ENCODE data around the gene THRB. TPM values are rescaled to one million over a fixed set of nuclear protein-coding genes. Genes with fewer than 3 reads are reported as not detected.

Gene THRB
- total RNA-seq, 2 donors from 2014 or later, result 1.2 TPM; not detected in 1

DNA sequence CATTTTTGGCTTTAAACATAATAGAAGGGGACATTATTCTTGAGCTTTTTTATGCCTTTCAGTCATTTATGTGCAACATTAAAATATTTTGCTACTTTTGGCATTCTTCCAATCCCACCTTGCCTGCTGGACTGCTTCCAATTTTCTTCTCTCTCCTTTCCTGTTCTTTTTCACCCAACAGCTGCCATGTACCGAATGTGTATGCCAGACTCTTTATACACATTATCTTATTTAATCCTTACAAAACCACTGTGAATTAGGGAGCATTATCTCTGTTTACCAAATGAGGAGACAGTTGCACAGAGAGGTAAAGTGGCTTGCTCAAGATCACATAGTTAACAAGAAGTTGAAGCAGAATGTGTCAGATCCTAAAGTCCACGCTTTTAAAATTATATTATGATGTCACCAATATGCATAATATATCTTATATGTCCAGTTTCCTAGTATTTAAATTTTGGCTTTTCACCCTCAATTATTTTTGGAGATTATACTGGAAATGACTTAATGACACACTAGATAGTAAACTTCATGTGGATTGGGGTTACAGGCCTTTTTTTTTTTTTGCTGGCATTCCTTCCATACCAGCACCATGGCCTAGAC lies 231.5 kb downstream of the THRB start:
- DNase-seq (no peak), ATAC-seq (no peak)
- peaks cover 29% of the 10 kb centered on the region for H3K27me3 Mint-ChIP-seq
- H3K36me3 Mint-ChIP-seq (ENCODE audit: low read depth), result no peaks in the 10 kb centered on the region
- no peak overlapping the region for H3K4me3 Mint-ChIP-seq
- H3K9me3 ChIP-seq (ENCODE audit: control insufficient read depth, low read length, poor library complexity, severe bottlenecking), result no peaks in the 10 kb centered on the region
- peaks cover 5% of the 10 kb centered on the region for H3K4me1 Mint-ChIP-seq
- H3K27ac Mint-ChIP-seq, result no peak overlapping the region

DNA sequence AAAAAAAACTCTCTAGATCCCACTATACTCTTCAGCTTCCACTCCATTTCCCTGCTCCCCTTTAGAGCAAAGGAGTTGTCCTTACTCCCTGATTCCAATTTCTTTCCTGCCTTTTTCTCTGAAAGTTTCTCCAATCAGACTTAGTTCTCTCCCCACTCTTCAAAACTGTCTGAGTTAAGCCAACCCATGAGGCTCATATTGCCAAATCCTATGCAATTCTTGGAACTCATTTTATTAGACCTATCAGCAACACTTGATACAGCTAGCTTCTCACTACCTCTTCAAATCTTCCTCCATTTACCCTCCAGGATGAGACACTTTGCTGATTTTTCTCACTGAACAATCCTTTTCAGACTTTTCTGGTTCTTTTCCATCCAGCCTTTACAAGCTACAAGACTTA lies 233.1 kb downstream of the THRB start:
- ATAC-seq (no peak), DNase-seq (no peak)
- H3K9me3 ChIP-seq (ENCODE audit: control insufficient read depth, low read length, poor library complexity, severe bottlenecking), result no peaks in the 10 kb centered on the region
- H3K4me1 Mint-ChIP-seq, result peaks cover 7% of the 10 kb centered on the region
- H3K4me3 Mint-ChIP-seq, result no peak overlapping the region
- no peaks in the 10 kb centered on the region for H3K36me3 Mint-ChIP-seq (ENCODE audit: low read depth)
- peaks cover 17% of the 10 kb centered on the region for H3K27me3 Mint-ChIP-seq
- no peak overlapping the region for H3K27ac Mint-ChIP-seq

DNA sequence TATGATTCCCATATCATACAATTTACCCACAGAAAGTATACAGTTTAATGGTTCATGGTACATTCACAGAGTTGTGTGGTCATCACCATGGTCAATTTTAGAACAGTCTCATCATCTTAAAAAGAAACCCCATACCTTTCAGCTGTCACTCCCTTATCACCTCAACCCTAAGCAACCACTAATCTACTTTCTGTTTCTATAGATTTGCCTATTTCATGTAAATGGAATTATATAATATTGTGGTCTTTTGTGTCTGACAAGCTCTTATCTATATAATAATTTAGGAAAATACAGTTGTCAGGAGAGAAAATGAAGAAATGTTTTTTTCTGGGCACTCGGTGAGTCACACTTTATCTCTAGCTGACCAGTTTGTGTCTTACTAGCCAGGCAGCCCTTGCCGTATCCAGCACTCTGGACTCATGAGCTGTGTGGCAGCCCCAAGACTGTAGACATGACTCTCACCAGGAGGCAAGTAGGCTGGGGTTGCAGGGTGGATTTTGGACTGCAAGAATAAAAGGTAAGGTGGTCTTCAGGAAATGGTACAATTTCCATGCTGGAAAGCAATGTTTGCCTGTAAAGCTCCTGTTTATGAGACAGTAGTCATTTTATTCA lies 234.6 kb downstream of the THRB start:
- no peak overlapping the region for H3K4me3 Mint-ChIP-seq
- DNase-seq (no peak), ATAC-seq (no peak)
- peaks cover 7% of the 10 kb centered on the region for H3K4me1 Mint-ChIP-seq
- H3K27ac Mint-ChIP-seq, result no peak overlapping the region
- no peaks in the 10 kb centered on the region for H3K36me3 Mint-ChIP-seq (ENCODE audit: low read depth)
- peaks cover 11% of the 10 kb centered on the region for H3K27me3 Mint-ChIP-seq
- no peaks in the 10 kb centered on the region for H3K9me3 ChIP-seq (ENCODE audit: control insufficient read depth, low read length, poor library complexity, severe bottlenecking)

DNA sequence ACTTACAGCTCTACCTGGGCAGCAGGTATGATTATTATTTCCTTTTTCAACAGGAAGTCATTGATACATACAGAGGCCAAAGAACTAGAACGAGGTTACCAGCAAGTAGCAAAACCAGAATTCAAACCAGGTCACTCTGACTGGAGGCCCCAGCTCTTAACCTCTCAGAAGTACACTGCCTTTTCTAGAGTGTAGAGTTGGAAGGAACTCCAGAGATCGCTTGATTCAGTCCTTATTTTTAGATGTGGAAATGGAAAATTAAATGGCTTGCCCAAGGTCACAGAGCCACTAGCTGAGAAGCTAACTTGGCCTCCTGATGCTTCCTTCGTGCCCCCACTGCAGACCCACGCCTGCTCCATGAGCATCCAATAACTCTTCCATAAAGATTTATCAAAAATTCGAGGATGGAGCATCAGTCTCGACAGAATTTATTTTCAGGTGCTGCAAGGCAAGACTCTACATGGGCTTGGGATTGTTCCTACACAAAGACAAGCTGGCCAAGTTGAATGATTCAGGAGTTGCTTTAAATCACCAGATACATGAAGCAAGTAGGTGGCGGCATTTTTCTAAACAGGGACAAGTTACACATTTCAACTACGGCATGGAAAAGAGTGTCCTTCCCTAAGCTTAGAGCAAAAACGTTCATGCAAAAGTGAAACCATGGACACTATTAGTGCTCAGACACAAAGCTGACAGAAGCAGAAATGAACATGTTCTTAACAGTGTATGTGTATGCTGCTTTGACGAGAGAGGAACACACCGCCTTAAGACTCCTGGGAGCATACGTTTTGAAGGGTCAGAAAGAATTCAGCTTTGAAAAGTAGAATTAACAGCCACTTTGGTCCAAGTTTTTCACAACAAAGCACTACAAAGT lies 235.7 kb downstream of the THRB start:
- H3K4me1 Mint-ChIP-seq, result peaks cover 5% of the 10 kb centered on the region
- DNase-seq, result no peak
- peaks cover under 1% of the 10 kb centered on the region for H3K27me3 Mint-ChIP-seq
- no peak for ATAC-seq
- H3K4me3 Mint-ChIP-seq, result no peak overlapping the region
- H3K27ac Mint-ChIP-seq, result no peak overlapping the region
- H3K36me3 Mint-ChIP-seq (ENCODE audit: low read depth), result no peaks in the 10 kb centered on the region
- no peaks in the 10 kb centered on the region for H3K9me3 ChIP-seq (ENCODE audit: control insufficient read depth, low read length, poor library complexity, severe bottlenecking)

GRCh38 chr3:24258260-24258659 lies 236.4 kb downstream of the THRB start:
- ATAC-seq, result no peak
- H3K4me1 Mint-ChIP-seq, result peaks cover 5% of the 10 kb centered on the region
- no peaks in the 10 kb centered on the region for H3K9me3 ChIP-seq (ENCODE audit: control insufficient read depth, low read length, poor library complexity, severe bottlenecking)
- peaks cover 3% of the 10 kb centered on the region for H3K27me3 Mint-ChIP-seq
- no peaks in the 10 kb centered on the region for H3K36me3 Mint-ChIP-seq (ENCODE audit: low read depth)
- DNase-seq, result no peak
- H3K27ac Mint-ChIP-seq, result no peak overlapping the region
- H3K4me3 Mint-ChIP-seq, result no peak overlapping the region

- DNase-seq, result no peak
- no peaks in the 10 kb centered on the region for H3K36me3 Mint-ChIP-seq (ENCODE audit: low read depth)
- H3K27me3 Mint-ChIP-seq, result peaks cover 9% of the 10 kb centered on the region
- H3K4me3 Mint-ChIP-seq, result no peak overlapping the region
- peaks cover 5% of the 10 kb centered on the region for H3K4me1 Mint-ChIP-seq
- no peak for ATAC-seq
- H3K9me3 ChIP-seq (ENCODE audit: control insufficient read depth, low read length, poor library complexity, severe bottlenecking), result no peaks in the 10 kb centered on the region
- H3K27ac Mint-ChIP-seq, result no peak overlapping the region
Observed at GRCh38 chr3:24255414-24255813, 239.2 kb downstream of the THRB start.

DNA sequence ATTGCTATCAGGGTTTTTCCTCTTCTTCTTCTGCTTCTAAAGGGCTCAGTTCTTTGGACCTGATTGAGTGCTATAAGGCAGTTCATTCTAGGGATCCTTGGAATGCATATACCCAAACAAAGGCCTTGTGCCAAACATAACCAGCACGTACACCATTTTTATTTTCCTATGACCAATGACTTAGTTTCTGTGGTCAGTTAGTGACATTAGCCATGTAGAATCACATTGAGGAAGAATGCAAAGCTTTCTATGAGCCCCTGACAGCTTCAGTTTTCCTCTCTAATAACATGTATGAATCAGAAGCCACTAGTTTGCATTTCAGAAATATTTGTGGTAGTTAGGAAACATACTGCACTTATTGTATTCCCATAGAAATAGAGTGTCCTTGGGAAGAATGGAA lies 240.0 kb downstream of the THRB start:
- DNase-seq (no peak), ATAC-seq (no peak)
- no peak overlapping the region for H3K4me3 Mint-ChIP-seq

GRCh38 chr3:24253336-24253735 lies 241.3 kb downstream of the THRB start:
- H3K36me3 Mint-ChIP-seq (ENCODE audit: low read depth), result no peaks in the 10 kb centered on the region
- H3K4me3 Mint-ChIP-seq, result no peak overlapping the region
- no peak overlapping the region for H3K27ac Mint-ChIP-seq
- DNase-seq, result no peak
- H3K4me1 Mint-ChIP-seq, result peaks cover 3% of the 10 kb centered on the region
- no peak for ATAC-seq
- peaks cover 11% of the 10 kb centered on the region for H3K27me3 Mint-ChIP-seq
- no peaks in the 10 kb centered on the region for H3K9me3 ChIP-seq (ENCODE audit: control insufficient read depth, low read length, poor library complexity, severe bottlenecking)

More for the DNA sequence above, 240.0 kb downstream of the THRB start:
- Mint-ChIP-seq H3K27me3 (peaks cover 11% of the 10 kb centered on the region), H3K27ac (no peak overlapping the region), H3K36me3 (ENCODE audit: low read depth) (no peaks in the 10 kb centered on the region), H3K4me1 (peaks cover 5% of the 10 kb centered on the region)
- H3K9me3 ChIP-seq (ENCODE audit: control insufficient read depth, low read length, poor library complexity, severe bottlenecking), result no peaks in the 10 kb centered on the region

DNA sequence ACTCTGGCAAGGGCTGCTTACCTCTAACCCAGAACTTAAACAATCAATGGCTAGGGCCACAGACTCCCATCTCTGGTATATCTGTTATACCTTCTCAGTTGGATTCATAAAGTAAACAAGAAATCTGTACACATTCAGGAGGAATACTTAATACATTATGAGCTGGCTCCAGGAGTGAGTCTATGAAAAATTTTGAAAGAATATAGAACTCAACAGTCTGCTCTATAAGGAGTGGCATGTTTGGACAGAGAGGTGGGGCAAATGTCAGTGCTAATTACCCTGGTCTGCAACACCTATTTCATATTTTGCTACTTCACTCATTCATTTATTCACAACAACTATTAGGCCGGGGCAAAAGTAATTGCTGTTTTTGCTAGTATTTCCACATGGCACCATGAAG lies 245.1 kb downstream of the THRB start:
- Mint-ChIP-seq H3K27me3 (peaks cover 29% of the 10 kb centered on the region), H3K4me3 (no peak overlapping the region), H3K27ac (no peak overlapping the region), H3K4me1 (no peaks in the 10 kb centered on the region), H3K36me3 (ENCODE audit: low read depth) (no peaks in the 10 kb centered on the region)
- no peak for DNase-seq
- no peaks in the 10 kb centered on the region for H3K9me3 ChIP-seq (ENCODE audit: control insufficient read depth, low read length, poor library complexity, severe bottlenecking)
- ATAC-seq, result no peak

- DNase-seq (no peak), ATAC-seq (no peak)
- H3K36me3 Mint-ChIP-seq (ENCODE audit: low read depth), result peaks cover 5% of the 10 kb centered on the region
- H3K4me1 Mint-ChIP-seq, result peaks cover 2% of the 10 kb centered on the region
- no peaks in the 10 kb centered on the region for H3K9me3 ChIP-seq (ENCODE audit: control insufficient read depth, low read length, poor library complexity, severe bottlenecking)
- no peak overlapping the region for H3K4me3 Mint-ChIP-seq
- H3K27me3 Mint-ChIP-seq, result peaks cover 18% of the 10 kb centered on the region
- H3K27ac Mint-ChIP-seq, result no peak overlapping the region
Observed at GRCh38 chr3:24245056-24245455, 249.6 kb downstream of the THRB start.

- Mint-ChIP-seq H3K4me1 (peaks cover 2% of the 10 kb centered on the region), H3K4me3 (no peak overlapping the region), H3K27ac (no peak overlapping the region), H3K36me3 (ENCODE audit: low read depth) (peaks cover 5% of the 10 kb centered on the region), H3K27me3 (peaks cover 23% of the 10 kb centered on the region)
- H3K9me3 ChIP-seq (ENCODE audit: control insufficient read depth, low read length, poor library complexity, severe bottlenecking), result no peaks in the 10 kb centered on the region
- ATAC-seq (no peak), DNase-seq (no peak)
Observed at GRCh38 chr3:24244491-24244890, 250.2 kb downstream of the THRB start.

DNA sequence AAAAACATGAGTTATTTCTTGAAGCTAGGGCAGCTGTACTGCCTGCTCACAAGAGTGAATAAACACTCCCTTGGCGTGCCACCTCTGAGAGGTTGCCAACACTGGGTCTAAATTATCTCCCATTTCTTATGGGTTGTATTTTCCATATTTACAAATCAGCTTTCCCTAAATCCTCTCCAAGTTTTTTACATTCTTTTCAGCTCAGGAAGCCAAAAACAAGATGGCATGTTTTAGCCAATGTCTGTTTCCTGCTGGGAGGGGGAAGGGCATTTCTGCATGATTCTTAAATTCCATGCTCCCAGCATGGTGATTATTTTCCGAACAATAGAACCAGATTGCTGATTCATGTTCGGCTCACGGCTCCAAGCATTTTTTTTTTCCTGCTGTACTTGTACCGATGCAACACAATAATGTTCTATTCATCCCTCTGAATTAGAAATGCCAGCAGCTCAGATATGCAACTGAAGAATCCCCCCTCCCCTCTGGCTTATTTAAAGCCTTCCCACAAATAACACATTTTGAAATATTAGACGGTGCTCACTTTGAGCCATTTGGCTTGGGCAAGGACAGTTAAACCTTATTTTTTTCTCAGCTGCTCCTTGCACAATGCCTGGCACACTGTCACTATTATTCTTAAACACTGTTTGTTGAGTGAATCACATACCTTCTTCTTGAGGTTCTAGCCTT lies 252.5 kb downstream of the THRB start:
- Mint-ChIP-seq H3K4me1 (peaks cover 2% of the 10 kb centered on the region), H3K27ac (no peak overlapping the region), H3K4me3 (no peak overlapping the region), H3K36me3 (ENCODE audit: low read depth) (peaks cover 5% of the 10 kb centered on the region), H3K27me3 (peaks cover 23% of the 10 kb centered on the region)
- H3K9me3 ChIP-seq (ENCODE audit: control insufficient read depth, low read length, poor library complexity, severe bottlenecking), result no peaks in the 10 kb centered on the region
- ATAC-seq, result no peak
- no peak for DNase-seq

DNA sequence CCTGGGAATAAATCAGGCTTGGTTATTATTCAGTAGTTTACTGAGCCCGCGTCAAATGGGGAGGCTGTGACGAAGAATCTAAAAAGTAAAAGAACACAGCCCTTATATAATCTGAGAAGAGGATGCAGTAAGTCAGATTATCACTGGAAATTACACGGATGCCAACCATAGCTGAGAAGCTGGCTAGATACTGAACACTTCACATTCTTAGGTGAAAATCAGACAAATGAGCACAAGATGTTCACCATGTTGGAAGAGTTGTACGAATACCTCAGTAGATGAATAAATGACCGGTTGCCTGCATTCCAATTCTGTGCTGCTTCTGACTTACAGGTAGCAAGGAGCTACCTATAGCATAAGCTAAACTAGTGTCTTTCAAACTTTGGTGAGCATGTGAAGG lies 254.3 kb downstream of the THRB start:
- ATAC-seq (no peak), DNase-seq (no peak)
- Mint-ChIP-seq H3K27ac (no peak overlapping the region), H3K4me1 (peaks cover 2% of the 10 kb centered on the region), H3K4me3 (no peak overlapping the region), H3K27me3 (peaks cover 20% of the 10 kb centered on the region), H3K36me3 (ENCODE audit: low read depth) (peaks cover 5% of the 10 kb centered on the region)
- H3K9me3 ChIP-seq (ENCODE audit: control insufficient read depth, low read length, poor library complexity, severe bottlenecking), result no peaks in the 10 kb centered on the region

All from T-helper 17 cell (primary cell).